Parathyroid adenoma (tissue), 2 donors: ENCODE results near the gene SMG9.

Source experiments
- H2AFZ ChIP-seq: fragments of 300-600 bp; sonication (generic); one replicate; pipeline ENCODE4 v1.7.0; 2017; ENCODE audit warnings: antibody characterized with exemption, mild to moderate bottlenecking
- H3K27ac ChIP-seq: fragments of 300-600 bp; sonication (generic); one replicate; pipeline ENCODE4 v1.7.0; 2017
- H3K27me3 ChIP-seq: fragments of 300-600 bp; sonication (generic); one replicate; pipeline ENCODE4 v1.7.0; 2017; ENCODE audit warnings: low read length; ENCODE audit not compliant: control insufficient read depth, insufficient read depth
- H3K36me3 ChIP-seq: fragments of 300-600 bp; sonication (generic); one replicate; pipeline ENCODE4 v1.7.0; 2017; ENCODE audit warnings: low read length; ENCODE audit not compliant: control insufficient read depth, insufficient read depth
- H3K4me1 ChIP-seq: fragments of 300-600 bp; sonication (generic); one replicate; pipeline ENCODE4 v1.7.0; 2017; ENCODE audit warnings: control low read depth
- H3K4me2 ChIP-seq: fragments of 300-600 bp; sonication (generic); one replicate; pipeline ENCODE4 v1.7.0; 2017; ENCODE audit warnings: low read length
- H3K4me3 ChIP-seq: fragments of 300-600 bp; sonication (generic); one replicate; pipeline ENCODE4 v1.7.0; 2017; ENCODE audit warnings: low read depth, low read length
- H3K79me2 ChIP-seq: fragments of 300-600 bp; sonication (generic); one replicate; pipeline ENCODE4 v1.7.0; 2017; ENCODE audit warnings: control low read depth
- H3K9ac ChIP-seq: fragments of 300-600 bp; sonication (generic); one replicate; pipeline ENCODE4 v1.7.0; 2017; ENCODE audit warnings: mild to moderate bottlenecking
- H3K9me3 ChIP-seq: fragments of 300-600 bp; sonication (generic); one replicate; pipeline ENCODE4 v1.7.0; 2017; ENCODE audit warnings: low read length; ENCODE audit not compliant: control insufficient read depth
- CTCF ChIP-seq: fragments of 300-600 bp; sonication (generic); IDR thresholded peaks from one replicate; pipeline ENCODE4 v1.7.0; 2017; ENCODE audit warnings: antibody characterized with exemption, mild to moderate bottlenecking
- donor health status: primary hyperparathyroidism.

SMG9 gene

GRCh38 chr19:43763473-43763939 is 8.7 kb upstream of the SMG9 start:
- no peak overlapping the region for H3K27ac ChIP-seq
- no peak overlapping the region for H3K4me3 ChIP-seq
- no peak overlapping the region for H3K4me2 ChIP-seq
- no peaks in the 10 kb centered on the region for H3K36me3 ChIP-seq
- no peaks in the 10 kb centered on the region for H3K79me2 ChIP-seq
- no peaks in the 10 kb centered on the region for H3K9me3 ChIP-seq
- TF ChIP-seq CTCF: no peak
- H3K4me1 ChIP-seq: no peaks in the 10 kb centered on the region
- H3K27me3 ChIP-seq: no peaks in the 10 kb centered on the region
- H2AFZ ChIP-seq: no peak overlapping the region
- no peak overlapping the region for H3K9ac ChIP-seq

- Histone ChIP-seq H3K9ac (no peak overlapping the region), H3K9me3 (no peaks in the 10 kb centered on the region), H3K27ac (no peak overlapping the region), H3K79me2 (no peaks in the 10 kb centered on the region), H3K27me3 (no peaks in the 10 kb centered on the region), H3K4me2 (no peak overlapping the region), H3K4me1 (no peaks in the 10 kb centered on the region), H2AFZ (no peak overlapping the region), H3K36me3 (no peaks in the 10 kb centered on the region), H3K4me3 (no peak overlapping the region)
- TF ChIP-seq CTCF: no peak
These were observed 8.1 kb upstream of the SMG9 start for GRCh38 chr19:43762814-43763213.

- H3K27ac ChIP-seq: no peak overlapping the region
- no peak for TF ChIP-seq CTCF
These were observed 6.2 kb upstream of the SMG9 start for GRCh38 chr19:43760941-43761340.

GRCh38 chr19:43759515-43759914 is 4.8 kb upstream of the SMG9 start:
- H3K4me1 ChIP-seq: no peaks in the 10 kb centered on the region
- H3K36me3 ChIP-seq: no peaks in the 10 kb centered on the region
- H3K9me3 ChIP-seq: no peaks in the 10 kb centered on the region
- no peak overlapping the region for H3K27ac ChIP-seq
- no peak for TF ChIP-seq CTCF
- H3K9ac ChIP-seq: no peak overlapping the region
- no peak overlapping the region for H3K4me2 ChIP-seq
- no peak overlapping the region for H2AFZ ChIP-seq
- no peak overlapping the region for H3K4me3 ChIP-seq
- H3K27me3 ChIP-seq: no peaks in the 10 kb centered on the region
- no peaks in the 10 kb centered on the region for H3K79me2 ChIP-seq

More at GRCh38 chr19:43760941-43761340, 6.2 kb upstream of the SMG9 start:
- H3K36me3 ChIP-seq: no peaks in the 10 kb centered on the region
- no peak overlapping the region for H2AFZ ChIP-seq
- H3K9me3 ChIP-seq: no peaks in the 10 kb centered on the region
- no peaks in the 10 kb centered on the region for H3K4me1 ChIP-seq
- no peaks in the 10 kb centered on the region for H3K79me2 ChIP-seq
- H3K9ac ChIP-seq: no peak overlapping the region
- H3K27me3 ChIP-seq: no peaks in the 10 kb centered on the region
- no peak overlapping the region for H3K4me2 ChIP-seq
- no peak overlapping the region for H3K4me3 ChIP-seq

- H3K4me1 ChIP-seq: no peaks in the 10 kb centered on the region
- peak overlapping the region; percentile 89 for H3K27ac ChIP-seq
- H3K9ac ChIP-seq: no peak overlapping the region
- H3K4me2 ChIP-seq: peak overlapping the region; percentile 84
- H3K9me3 ChIP-seq: no peaks in the 10 kb centered on the region
- no peaks in the 10 kb centered on the region for H3K36me3 ChIP-seq
- H3K4me3 ChIP-seq: peak overlapping the region; percentile 67
- TF ChIP-seq CTCF: no peak
- H3K79me2 ChIP-seq: no peaks in the 10 kb centered on the region
- H2AFZ ChIP-seq: peak overlapping the region; percentile 71
- no peaks in the 10 kb centered on the region for H3K27me3 ChIP-seq
These were observed 567 bp upstream of the SMG9 start for GRCh38 chr19:43755256-43755801.
